PFSK-1 (cell line): ENCODE data around the gene ATAT1.
A peak's percentile ranks its signal among the peaks of the same experiment; 100 is the strongest.

ENCODE experiments used
- FOXP2 ChIP-seq: optimal IDR thresholded peaks from 2 replicates; pipeline ENCODE3; 2011; ENCODE audit warnings: borderline replicate concordance, control low read depth, inconsistent platforms; ENCODE audit not compliant: insufficient read depth; ENCODE audit errors: extremely low read length, extremely low read depth
- POLR2AphosphoS5 ChIP-seq: IDR thresholded peaks from 2 replicates; pipeline ENCODE4 v1.6.1; 2012; ENCODE audit warnings: low read depth, mild to moderate bottlenecking, control low read depth, low read length, moderate library complexity
- SIN3A ChIP-seq: IDR thresholded peaks from 2 replicates; pipeline ENCODE4 v1.6.1; 2012; ENCODE audit warnings: mild to moderate bottlenecking, low read length, moderate library complexity, borderline replicate concordance; ENCODE audit not compliant: insufficient read depth
- TAF1 ChIP-seq: IDR thresholded peaks from 2 replicates; pipeline ENCODE4 v1.6.1; 2012; ENCODE audit warnings: low read length, control low read depth, borderline replicate concordance; ENCODE audit not compliant: insufficient read depth
- TF ChIP-seq, protein P1 (sequence below), 2 experiments: IDR thresholded peaks; 2 replicates each; pipeline versions ENCODE4 v1.6.1 to v1.8.0; 2011 to 2012; ENCODE audit warnings: low read depth in 2 of 2, low read length in 2 of 2, control low read depth in 1 of 2, inconsistent platforms in 1 of 2, mild to moderate bottlenecking in 1 of 2, moderate library complexity in 1 of 2; ENCODE audit not compliant: insufficient read depth in 1 of 2

ATAT1 gene

DNA sequence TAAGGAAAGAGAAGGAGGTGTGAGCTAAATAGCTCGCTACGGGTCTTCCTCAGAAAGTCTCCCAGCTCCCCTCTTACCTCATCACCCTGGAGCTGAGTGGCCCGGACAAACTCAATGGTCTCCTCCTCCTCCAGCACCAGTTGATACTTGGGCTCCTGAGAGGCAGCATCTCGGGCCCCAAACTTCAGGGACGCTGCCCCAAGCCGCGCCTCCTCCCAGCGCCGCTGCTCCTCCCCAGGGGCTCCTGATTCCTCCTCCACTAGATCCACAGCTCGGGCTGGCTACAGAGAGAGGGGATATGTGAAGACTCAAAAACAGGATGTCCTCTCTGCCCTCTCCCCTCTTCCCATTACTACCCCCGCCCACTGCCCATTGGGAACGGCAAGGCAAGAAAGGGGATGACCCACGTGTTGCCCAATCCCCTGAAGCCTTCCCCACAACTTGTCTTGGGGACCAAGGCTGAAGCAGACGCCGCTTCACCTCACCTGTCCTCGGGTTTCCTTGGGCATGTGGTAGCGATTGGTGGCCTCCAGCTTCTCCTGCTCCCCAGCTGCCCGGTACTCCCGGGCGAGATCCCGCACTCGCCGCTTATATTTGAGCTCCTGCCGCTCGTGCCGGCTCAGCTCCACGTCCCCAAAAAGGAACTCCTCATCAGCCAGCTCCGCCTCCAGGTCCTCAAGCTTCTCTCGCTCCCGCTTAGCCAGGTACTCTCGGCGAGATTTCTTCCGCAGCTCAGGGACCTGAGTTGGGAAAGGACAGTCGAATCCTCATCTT lies 38.5 kb downstream of the ATAT1 start:
- no peak for TF ChIP-seq POLR2AphosphoS5
- no peak for TF ChIP-seq SIN3A
- TF ChIP-seq FOXP2, result no peak
- no peak for TF ChIP-seq TAF1
- TF ChIP-seq, protein P1, sequence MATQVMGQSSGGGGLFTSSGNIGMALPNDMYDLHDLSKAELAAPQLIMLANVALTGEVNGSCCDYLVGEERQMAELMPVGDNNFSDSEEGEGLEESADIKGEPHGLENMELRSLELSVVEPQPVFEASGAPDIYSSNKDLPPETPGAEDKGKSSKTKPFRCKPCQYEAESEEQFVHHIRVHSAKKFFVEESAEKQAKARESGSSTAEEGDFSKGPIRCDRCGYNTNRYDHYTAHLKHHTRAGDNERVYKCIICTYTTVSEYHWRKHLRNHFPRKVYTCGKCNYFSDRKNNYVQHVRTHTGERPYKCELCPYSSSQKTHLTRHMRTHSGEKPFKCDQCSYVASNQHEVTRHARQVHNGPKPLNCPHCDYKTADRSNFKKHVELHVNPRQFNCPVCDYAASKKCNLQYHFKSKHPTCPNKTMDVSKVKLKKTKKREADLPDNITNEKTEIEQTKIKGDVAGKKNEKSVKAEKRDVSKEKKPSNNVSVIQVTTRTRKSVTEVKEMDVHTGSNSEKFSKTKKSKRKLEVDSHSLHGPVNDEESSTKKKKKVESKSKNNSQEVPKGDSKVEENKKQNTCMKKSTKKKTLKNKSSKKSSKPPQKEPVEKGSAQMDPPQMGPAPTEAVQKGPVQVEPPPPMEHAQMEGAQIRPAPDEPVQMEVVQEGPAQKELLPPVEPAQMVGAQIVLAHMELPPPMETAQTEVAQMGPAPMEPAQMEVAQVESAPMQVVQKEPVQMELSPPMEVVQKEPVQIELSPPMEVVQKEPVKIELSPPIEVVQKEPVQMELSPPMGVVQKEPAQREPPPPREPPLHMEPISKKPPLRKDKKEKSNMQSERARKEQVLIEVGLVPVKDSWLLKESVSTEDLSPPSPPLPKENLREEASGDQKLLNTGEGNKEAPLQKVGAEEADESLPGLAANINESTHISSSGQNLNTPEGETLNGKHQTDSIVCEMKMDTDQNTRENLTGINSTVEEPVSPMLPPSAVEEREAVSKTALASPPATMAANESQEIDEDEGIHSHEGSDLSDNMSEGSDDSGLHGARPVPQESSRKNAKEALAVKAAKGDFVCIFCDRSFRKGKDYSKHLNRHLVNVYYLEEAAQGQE (IDR thresholded peaks at IDR 0.05; ENCODE audit: insufficient read depth in 1 of 2, low read depth in 2 of 2, low read length in 2 of 2), result no peak

DNA sequence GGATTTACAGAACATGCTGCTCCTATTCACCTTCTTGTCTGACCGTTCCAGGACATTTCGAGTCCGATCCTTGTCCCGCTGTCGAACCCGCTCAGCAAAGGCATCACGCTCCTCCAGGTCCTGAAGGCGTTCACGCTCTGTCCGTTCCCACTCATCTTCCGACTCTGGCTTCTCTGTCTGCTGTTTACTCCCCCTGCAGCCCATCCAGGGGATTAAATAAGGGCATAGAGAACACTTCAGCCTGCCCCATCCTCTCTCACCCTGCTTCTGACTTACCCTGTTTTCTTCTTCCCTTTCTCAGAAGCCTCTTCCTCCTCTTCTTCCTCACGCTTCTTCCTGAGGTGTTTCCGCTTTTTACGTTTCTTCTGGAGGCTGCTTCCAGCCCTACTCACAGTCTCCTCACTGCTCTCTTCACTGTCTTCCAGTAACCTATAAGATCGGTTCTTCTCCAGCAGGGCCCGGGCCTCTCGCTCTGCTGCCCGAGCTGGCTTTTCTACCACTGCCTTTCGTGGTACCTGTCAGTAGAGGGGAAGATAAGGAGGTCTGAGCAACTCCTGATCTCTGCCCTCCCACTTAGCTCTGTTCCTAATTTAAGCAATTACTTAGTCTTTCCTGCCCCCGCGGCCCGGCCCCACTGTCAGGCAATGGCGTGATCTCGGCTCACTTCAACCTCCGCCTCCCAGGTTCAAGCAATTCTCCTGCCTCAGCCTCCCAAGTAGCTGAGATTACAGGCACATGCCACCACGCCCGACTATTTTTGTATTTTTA lies 44.3 kb downstream of the ATAT1 start:
- TF ChIP-seq POLR2AphosphoS5, result no peak
- TF ChIP-seq TAF1, result no peak
- no peak for TF ChIP-seq SIN3A
- TF ChIP-seq, protein P1 (IDR thresholded peaks at IDR 0.05; ENCODE audit: insufficient read depth in 1 of 2, low read depth in 2 of 2, low read length in 2 of 2), result no peak
- TF ChIP-seq FOXP2, result no peak

DNA sequence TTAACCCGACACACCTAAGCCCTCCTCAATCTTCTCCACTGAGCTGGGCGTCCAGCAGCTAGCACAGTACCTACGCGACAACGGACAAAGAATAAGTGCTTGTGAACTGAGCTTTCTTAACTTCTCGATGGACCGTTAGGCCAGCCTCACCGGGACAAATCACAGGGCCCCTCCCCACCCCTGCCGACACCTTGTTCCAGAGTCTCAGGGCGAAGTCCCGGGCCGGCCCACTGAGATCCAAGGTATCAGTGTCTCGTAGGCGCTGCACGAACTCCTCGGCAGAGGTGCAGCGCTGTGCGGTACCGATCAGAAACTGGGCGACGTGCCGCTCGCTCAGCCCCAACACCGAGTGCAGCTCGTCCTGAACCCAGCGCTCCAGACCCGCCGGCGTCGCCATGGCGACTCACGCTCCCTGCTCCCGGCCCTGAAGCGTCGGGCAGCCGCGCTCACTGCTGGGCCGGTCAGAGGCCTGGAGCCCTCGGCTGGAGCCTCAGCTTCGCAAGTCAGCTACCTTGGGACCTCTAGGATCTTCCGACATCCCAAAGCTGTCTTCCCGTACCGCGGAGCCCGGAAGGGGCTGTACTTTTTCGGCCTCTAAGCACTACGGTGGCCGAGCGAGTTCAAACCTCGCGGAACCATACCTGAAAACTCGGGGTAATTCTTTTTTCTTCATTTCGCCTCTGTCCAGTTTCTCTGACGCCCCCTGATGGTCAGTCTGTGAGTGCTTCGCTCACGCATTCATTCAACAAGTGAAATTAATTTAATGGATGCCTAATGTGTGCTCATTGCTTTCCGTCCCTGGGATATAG lies 46.0 kb downstream of the ATAT1 start, which contains the start of gene DHX16:
DHX16 (minus strand) TSS at position 562 of the 809 bp plus-strand sequence; CDS start at position 397, 165 bp downstream.
- TF ChIP-seq, protein P1 (IDR thresholded peaks at IDR 0.05; ENCODE audit: insufficient read depth in 1 of 2, low read depth in 2 of 2, low read length in 2 of 2), result peak in 1 of 2 experiments; percentile 57; a peak in 1 of 4 replicates
- peak; percentile 85 for TF ChIP-seq POLR2AphosphoS5
- peak; percentile 77; the same call in 1 of the 2 replicates for TF ChIP-seq TAF1
- TF ChIP-seq SIN3A, result peak; percentile 89
- TF ChIP-seq FOXP2, result no peak

DNA sequence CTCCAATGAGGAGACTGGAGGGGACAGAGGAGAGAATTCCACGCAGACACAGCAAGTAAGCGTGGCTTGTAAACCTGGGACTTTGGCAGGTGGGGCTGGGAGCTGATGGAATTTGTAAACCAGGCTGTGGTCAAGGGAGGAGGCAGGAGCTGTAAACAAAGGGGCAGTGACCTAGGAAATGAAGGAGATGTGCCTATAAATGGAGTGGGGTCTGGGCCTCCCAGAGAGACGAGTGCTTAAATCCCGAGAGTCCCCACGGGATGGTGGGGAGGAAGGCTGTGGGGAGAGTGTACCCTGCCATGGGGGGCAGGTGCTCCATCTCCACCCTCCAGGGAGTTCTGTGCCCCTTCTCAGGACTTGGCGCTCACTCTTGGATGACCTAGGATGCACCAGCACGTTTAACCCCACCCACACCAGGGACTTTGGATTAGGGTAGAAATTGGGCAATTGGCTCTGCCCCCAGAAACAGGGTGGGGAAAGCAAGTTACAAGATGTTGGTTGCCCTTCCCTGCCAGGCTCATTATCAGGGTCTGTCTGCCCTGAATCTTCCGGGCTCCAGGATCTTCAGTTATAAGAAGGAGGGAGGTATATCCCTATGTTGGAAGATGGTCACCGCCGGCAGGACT lies 50.1 kb downstream of the ATAT1 start:
- no peak for TF ChIP-seq TAF1
- TF ChIP-seq POLR2AphosphoS5, result no peak
- no peak for TF ChIP-seq FOXP2
- TF ChIP-seq, protein P1 (IDR thresholded peaks at IDR 0.05; ENCODE audit: insufficient read depth in 1 of 2, low read depth in 2 of 2, low read length in 2 of 2), result no peak
- TF ChIP-seq SIN3A, result no peak
